GM12878 (cell line): ENCODE results near the gene PAIP2. TPM values are rescaled to one million over a fixed set of nuclear protein-coding genes. Genes with fewer than 3 reads are reported as not detected.

Experiments
- ATAC-seq: fragments of 200-7000 bp; cut with Tn5 transposase; 3 replicates; pipeline ENCODE4 v1.9.1; 2020; ENCODE audit warnings: mild to moderate bottlenecking, moderate library complexity
- BruUV-seq: library from RNA; stranded (reverse); fragments of 400-500 nt; replicated peaks from 2 replicates; lab custom pipeline; 2021; lab: Mats Ljungman, UMichigan
- CTCF ChIA-PET: fragments of 300-600 bp; sonication (Branson Sonifier 250); formaldehyde crosslinking; extraction: SDS; loops from one replicate; lab custom pipeline; 2021; ENCODE audit warnings: inconsistent platforms; lab: Yijun Ruan, JAX
- POLR2A ChIA-PET: fragments of 350-600 bp; formaldehyde crosslinking; extraction: SDS; loops from one replicate; lab custom pipeline; 2021; ENCODE audit warnings: inconsistent platforms; lab: Charles Lee
- RAD21 ChIA-PET: fragments of 300-600 bp; sonication (Branson Sonifier 250); formaldehyde crosslinking; loops from one replicate; lab custom pipeline; 2023; ENCODE audit warnings: antibody characterized with exemption; ENCODE audit not compliant: unreplicated experiment; lab: Charles Lee
- SMC1A ChIA-PET: fragments of 300-600 bp; sonication (Branson Sonifier 250); formaldehyde crosslinking; loops from one replicate; lab custom pipeline; 2023; ENCODE audit not compliant: unreplicated experiment, uncharacterized antibody; lab: Charles Lee
- DNase-seq: peaks from one replicate; pipeline ENCODE4 v3.0.0-alpha.2; 2011; ENCODE audit warnings: low read depth, low spot score
- FAIRE-seq: peaks from 3 replicates; lab custom pipeline; 2011; peaks lifted over from hg19 to GRCh38; lab: Jason Lieb, UNC
- H2AFZ ChIP-seq: 2 replicates; pipeline ENCODE4 v1.6.0; 2011; ENCODE audit warnings: low read depth, low read length, control low read depth; ENCODE audit not compliant: control insufficient read depth
- H3K27ac ChIP-seq: 2 replicates; pipeline ENCODE4 v1.5.1; 2011; ENCODE audit warnings: control low read depth; ENCODE audit not compliant: control insufficient read depth, insufficient read depth
- H3K27me3 ChIP-seq, 2 experiments: replicated peaks in 1 of 2; 2 replicates each; pipeline versions ENCODE4 v1.6.0 to v1.6.1; 2011; ENCODE audit warnings: low read length in 1 of 2; ENCODE audit not compliant: control insufficient read depth in 2 of 2, insufficient read depth in 2 of 2
- H3K36me3 ChIP-seq, 2 experiments: 2 replicates each; pipeline ENCODE4 v1.5.1; 2011; ENCODE audit warnings: low read length in 1 of 2; ENCODE audit not compliant: control insufficient read depth in 2 of 2, insufficient read depth in 2 of 2
- H3K4me1 ChIP-seq: 2 replicates; pipeline ENCODE4 v1.6.1; 2011; ENCODE audit warnings: mild to moderate bottlenecking, low read length, moderate library complexity, mixed read lengths; ENCODE audit not compliant: control insufficient read depth, insufficient read depth
- H3K4me2 ChIP-seq: 2 replicates; pipeline ENCODE4 v1.6.0; 2011; ENCODE audit warnings: control low read depth; ENCODE audit not compliant: control insufficient read depth, insufficient read depth
- H3K4me3 ChIP-seq: fragments of 200-600 bp; sonication (generic); 2 replicates; pipeline ENCODE4 v1.5.1; 2016
- H3K79me2 ChIP-seq: 2 replicates; pipeline ENCODE4 v1.6.0; 2011; ENCODE audit warnings: low read length; ENCODE audit not compliant: control insufficient read depth, insufficient read depth
- H3K9ac ChIP-seq: 2 replicates; pipeline ENCODE4 v1.8.0; 2011; ENCODE audit warnings: low read length, control low read depth, mixed read lengths; ENCODE audit not compliant: control insufficient read depth, insufficient read depth
- H3K9me3 ChIP-seq: replicated peaks from 3 replicates; pipeline ENCODE4 v1.5.1; 2011; ENCODE audit warnings: mild to moderate bottlenecking, low read length; ENCODE audit not compliant: control insufficient read depth, insufficient read depth
- H4K20me1 ChIP-seq: 2 replicates; pipeline ENCODE4 v1.6.0; 2011; ENCODE audit not compliant: control insufficient read depth, insufficient read depth
- NFYA ChIP-seq: IDR thresholded peaks from 2 replicates; pipeline ENCODE4 v1.6.1; 2011; ENCODE audit warnings: low read depth, mild to moderate bottlenecking, low read length, improper control_type of control experiment, borderline replicate concordance
- SP1 ChIP-seq: IDR thresholded peaks from one replicate; pipeline ENCODE4 v1.6.1; 2011; ENCODE audit warnings: low read depth, low read length
- ZNF24 ChIP-seq: fragments of 450-650 bp; IDR thresholded peaks from 2 replicates; pipeline ENCODE4 v1.6.1; 2017; ENCODE audit warnings: antibody characterized with exemption, mild to moderate bottlenecking
- WGBS: methylation state at CpG from one replicate; pipeline ENCODE4 v1.1.6; 2016; ENCODE audit warnings: low lambda C conversion rate; ENCODE audit not compliant: insufficient replicate concordance, insufficient coverage; ENCODE audit errors: missing lambda C conversion rate; 5-methylcytosine and 5-hydroxymethylcytosine counted together
- in situ Hi-C: fragments of 300-500 bp; cut with MboI; formaldehyde crosslinking; loops from 9 replicates; pipeline ENCODE4 v1.14.3; 2018; ENCODE audit warnings: mixed read lengths
- intact Hi-C: fragments of 100-400 bp; cut with micrococcal nuclease; formaldehyde crosslinking; loops from one replicate; pipeline ENCODE4 v1.14.2; 2022; ENCODE audit not compliant: unreplicated experiment
- polyA plus RNA-seq, 11 experiments: library from polyadenylated mRNA; depleted of rRNA in 4 of 11; unstranded in 6 of 11; stranded (reverse) in 5 of 11; fragments of >200 nt; fragmentation: Nextera tagmentation in 4 of 11; fragmentation: Illumina TruSeq in 1 of 11; extraction: Ambion mirVana in 4 of 11; extraction: Trizol in 1 of 11; gene quantifications; 1 replicate in 1 of 11; 2 replicates in 10 of 11; pipeline versions ENCODE4 v1.2.1 to v1.2.3, GENCODE V29; 2011 to 2016; ENCODE audit warnings: inconsistent platforms in 2 of 11, missing spikeins in 2 of 11, low read depth in 1 of 11
- total RNA-seq, 4 experiments: library from RNA; depleted of rRNA in 3 of 4; stranded (reverse); fragments of >200 nt in 3 of 4; fragmentation: Illumina TruSeq in 1 of 4; extraction: Trizol in 1 of 4; gene quantifications; 2 replicates each; pipeline versions ENCODE4 v1.2.1 to v1.2.3, GENCODE V29; 2013 to 2021
- TF ChIP-seq, protein P1 (sequence below): IDR thresholded peaks from 2 replicates; pipeline ENCODE4 v1.6.1; 2011; ENCODE audit warnings: low read depth, low read length, improper control_type of control experiment, borderline replicate concordance

The PAIP2 gene
- total and polyA plus RNA-seq, 10 of the 15 experiments (the other 5 are each of a cell fraction or from before 2014, with no cell fraction given), result 49.9 to 154 (median 102) TPM

- no peak for TF ChIP-seq ZNF24
- TF ChIP-seq NFYA, result no peak
Observed at GRCh38 chr5:139297439-139298133, 44.1 kb upstream of the PAIP2 start (continued).

- WGBS, result 0% methylated on average over 11 of the region's 11 CpGs
- Histone ChIP-seq H3K27me3 (no peaks in the 10 kb centered on the region), H3K9ac (no peak overlapping the region), H3K4me1 (peaks cover 18% of the 10 kb centered on the region), H3K4me2 (peak overlapping the region; percentile 76), H3K9me3 (no peaks in the 10 kb centered on the region), H3K4me3 (peak overlapping the region; percentile 39; the same call in 1 of the 2 replicates), H2AFZ (no peak overlapping the region), H3K27ac (no peak overlapping the region), H3K79me2 (peaks cover 99% of the 10 kb centered on the region), H4K20me1 (peaks cover 20% of the 10 kb centered on the region), H3K36me3 (no peaks in the 10 kb centered on the region)
- CTCF ChIA-PET, result interaction anchor here (0.9 to 3.4 kb wide), 5 partner anchors 7 to 93 kb away, joined by 4 to 31 read pairs (median 8); no protein-coding TSS in a partner anchor
- FAIRE-seq (no peak), ATAC-seq (no peak), DNase-seq (no peak)
- TF ChIP-seq, protein P1, sequence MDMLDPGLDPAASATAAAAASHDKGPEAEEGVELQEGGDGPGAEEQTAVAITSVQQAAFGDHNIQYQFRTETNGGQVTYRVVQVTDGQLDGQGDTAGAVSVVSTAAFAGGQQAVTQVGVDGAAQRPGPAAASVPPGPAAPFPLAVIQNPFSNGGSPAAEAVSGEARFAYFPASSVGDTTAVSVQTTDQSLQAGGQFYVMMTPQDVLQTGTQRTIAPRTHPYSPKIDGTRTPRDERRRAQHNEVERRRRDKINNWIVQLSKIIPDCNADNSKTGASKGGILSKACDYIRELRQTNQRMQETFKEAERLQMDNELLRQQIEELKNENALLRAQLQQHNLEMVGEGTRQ, result no peak
- no peak for TF ChIP-seq SP1
- RAD21 ChIA-PET, result interaction anchor here (0.8 to 4.2 kb wide), 5 partner anchors 8 to 91 kb away, joined by 3 to 15 read pairs (median 3); partner anchors contain the start of gene MZB1
- SMC1A ChIA-PET, result interaction anchor here (1.1 to 12.7 kb wide), 4 partner anchors 9 to 90 kb away, joined by 3 to 136 read pairs (median 30); no protein-coding TSS in a partner anchor
- in situ Hi-C loops (no loop called here), intact Hi-C loops (no loop called here)
- POLR2A ChIA-PET, result interaction anchor here (0.6 to 7.6 kb wide), 6 partner anchors 11 to 236 kb away, joined by 3 to 61 read pairs (median 5); partner anchors contain the start of gene MZB1
- BruUV-seq, result no TSS peak
Observed at GRCh38 chr5:139298242-139298641, 43.4 kb upstream of the PAIP2 start.
